Lower lobe of right lung (tissue), 2 donors: ENCODE results near the gene DNM1. TPM values are rescaled to one million over a fixed set of nuclear protein-coding genes. Genes with fewer than 3 reads are reported as not detected.

Experiments used
- ATAC-seq, 2 donors: fragments of 200-7000 bp; cut with Tn5 transposase; one replicate each; pipeline ENCODE4 v1.9.1; 2020 to 2022; ENCODE audit warnings: mild to moderate bottlenecking in 2 of 2, moderate library complexity in 2 of 2
- DNase-seq: peaks from one replicate; pipeline ENCODE4 v3.0.0-alpha.2; 2020
- H3K27ac ChIP-seq: fragments of 200-600 bp; one replicate; pipeline ENCODE4 v1.8.0; 2022
- H3K27me3 ChIP-seq: fragments of 200-600 bp; one replicate; pipeline ENCODE4 v1.8.0; 2022; ENCODE audit warnings: low read depth
- H3K36me3 ChIP-seq: fragments of 200-600 bp; one replicate; pipeline ENCODE4 v1.8.0; 2022; ENCODE audit warnings: mild to moderate bottlenecking
- H3K4me1 ChIP-seq: fragments of 200-600 bp; one replicate; pipeline ENCODE4 v1.8.0; 2022
- H3K4me3 ChIP-seq: fragments of 200-600 bp; one replicate; pipeline ENCODE4 v1.8.0; 2022; ENCODE audit warnings: mild to moderate bottlenecking
- H3K9me3 ChIP-seq: fragments of 200-600 bp; one replicate; pipeline ENCODE4 v1.8.0; 2022
- intact Hi-C: fragments of 100-400 bp; cut with DNase I; formaldehyde crosslinking; loops from one replicate; pipeline ENCODE4 v1.11.0; 2022
- total RNA-seq: library from RNA; stranded (reverse); fragmentation: NEBNext Ultra II Directional; extraction: Animal tissue kit (Norgen Biotek cat#: 25700); gene quantifications from one replicate; pipeline ENCODE4 v1.2.1, GENCODE V29; 2021
- TF ChIP-seq, protein P1 (sequence below): fragments of 200-600 bp; IDR thresholded peaks from one replicate; pipeline ENCODE4 v1.8.0; 2022; ENCODE audit warnings: antibody characterized with exemption, mild to moderate bottlenecking
- donor health status: DM: no; HTN: yes; CAD: no; lungs with severe emphysema.

Gene DNM1
- total RNA-seq, 1 donor from 2014 or later: 8.8 TPM

- TF ChIP-seq, protein P1, sequence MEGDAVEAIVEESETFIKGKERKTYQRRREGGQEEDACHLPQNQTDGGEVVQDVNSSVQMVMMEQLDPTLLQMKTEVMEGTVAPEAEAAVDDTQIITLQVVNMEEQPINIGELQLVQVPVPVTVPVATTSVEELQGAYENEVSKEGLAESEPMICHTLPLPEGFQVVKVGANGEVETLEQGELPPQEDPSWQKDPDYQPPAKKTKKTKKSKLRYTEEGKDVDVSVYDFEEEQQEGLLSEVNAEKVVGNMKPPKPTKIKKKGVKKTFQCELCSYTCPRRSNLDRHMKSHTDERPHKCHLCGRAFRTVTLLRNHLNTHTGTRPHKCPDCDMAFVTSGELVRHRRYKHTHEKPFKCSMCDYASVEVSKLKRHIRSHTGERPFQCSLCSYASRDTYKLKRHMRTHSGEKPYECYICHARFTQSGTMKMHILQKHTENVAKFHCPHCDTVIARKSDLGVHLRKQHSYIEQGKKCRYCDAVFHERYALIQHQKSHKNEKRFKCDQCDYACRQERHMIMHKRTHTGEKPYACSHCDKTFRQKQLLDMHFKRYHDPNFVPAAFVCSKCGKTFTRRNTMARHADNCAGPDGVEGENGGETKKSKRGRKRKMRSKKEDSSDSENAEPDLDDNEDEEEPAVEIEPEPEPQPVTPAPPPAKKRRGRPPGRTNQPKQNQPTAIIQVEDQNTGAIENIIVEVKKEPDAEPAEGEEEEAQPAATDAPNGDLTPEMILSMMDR: no peak
- Histone ChIP-seq H3K27ac (peak overlapping the region; percentile 58), H3K4me1 (peaks cover 16% of the 10 kb centered on the region), H3K4me3 (peak overlapping the region; percentile 44), H3K9me3 (no peaks in the 10 kb centered on the region), H3K27me3 (no peaks in the 10 kb centered on the region), H3K36me3 (no peaks in the 10 kb centered on the region)
- DNase-seq (peak; percentile 81), ATAC-seq (peak; percentile 61 to 75)
- intact Hi-C loops: no loop called here
These were observed 41.7 kb downstream of the DNM1 start for GRCh38 chr9:128244837-128245231.

DNA sequence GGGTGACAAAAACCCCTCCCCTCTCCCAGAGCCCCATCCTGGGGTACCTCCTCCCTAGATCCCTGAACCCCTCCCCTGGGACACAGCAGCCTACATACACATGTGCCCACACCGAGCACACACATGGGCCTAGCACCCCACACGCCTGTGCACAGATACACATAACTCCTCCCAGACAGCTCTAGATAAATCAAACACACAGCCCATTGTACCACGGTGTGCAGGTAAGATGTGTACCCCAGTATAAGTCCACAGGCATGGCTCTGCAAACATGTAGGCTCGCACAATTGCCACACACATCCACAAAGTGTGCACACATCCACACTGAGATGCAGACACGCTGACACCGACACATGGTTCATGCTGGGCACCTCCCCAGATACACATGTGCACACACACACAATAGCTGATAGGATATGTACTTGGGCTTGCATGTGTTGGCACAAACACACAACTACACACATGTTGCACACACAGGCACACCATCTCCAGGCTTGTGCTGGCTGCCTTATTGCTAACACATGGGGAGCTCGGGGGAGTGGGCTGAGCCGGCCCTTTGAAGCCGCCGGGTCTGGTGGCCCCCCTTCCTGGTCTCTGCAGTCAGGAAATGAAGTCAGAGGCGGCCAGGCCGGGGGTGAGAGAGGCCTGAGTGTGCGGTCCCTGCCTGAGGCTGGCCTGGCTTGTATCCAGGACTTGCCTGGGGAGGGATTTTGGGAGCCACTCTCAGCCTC, 42.4 kb downstream of the DNM1 start:
- H3K27ac ChIP-seq: peak overlapping the region; percentile 48
- intact Hi-C loops: no loop called here
- TF ChIP-seq, protein P1: no peak
- DNase-seq (no peak), ATAC-seq (no peak)
- no peaks in the 10 kb centered on the region for H3K36me3 ChIP-seq
- H3K4me1 ChIP-seq: peaks cover 17% of the 10 kb centered on the region
- no peaks in the 10 kb centered on the region for H3K9me3 ChIP-seq
- no peaks in the 10 kb centered on the region for H3K27me3 ChIP-seq
- H3K4me3 ChIP-seq: no peak overlapping the region

DNA sequence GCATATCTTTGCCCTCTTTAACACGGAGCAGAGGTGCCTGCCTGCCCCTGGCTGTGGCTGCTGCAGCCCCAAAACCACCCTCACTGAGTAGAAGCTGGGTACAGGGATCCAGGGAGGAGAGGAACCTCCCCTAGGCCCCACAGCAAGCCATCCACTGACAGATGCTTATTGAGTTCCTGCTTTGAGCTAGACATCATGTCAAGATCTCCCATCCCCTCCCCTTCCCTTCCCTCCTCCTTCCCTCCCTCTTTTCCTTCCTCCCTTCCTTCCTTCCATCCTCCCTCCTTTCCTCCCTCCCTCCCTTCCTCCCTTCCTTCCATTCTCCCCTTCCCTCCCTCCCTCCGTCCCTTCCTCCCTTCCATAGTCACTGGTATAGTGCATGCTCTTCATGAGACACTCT, 43.3 kb downstream of the DNM1 start:
- Histone ChIP-seq H3K36me3 (no peaks in the 10 kb centered on the region), H3K27ac (peak overlapping the region; percentile 48), H3K27me3 (no peaks in the 10 kb centered on the region), H3K4me3 (no peak overlapping the region), H3K9me3 (no peaks in the 10 kb centered on the region), H3K4me1 (peaks cover 26% of the 10 kb centered on the region)
- TF ChIP-seq, protein P1: no peak
- DNase-seq (no peak), ATAC-seq (no peak)
- intact Hi-C loops: no loop called here

GRCh38 chr9:128247226-128247803, 44.1 kb downstream of the DNM1 start:
- no peak overlapping the region for H3K4me3 ChIP-seq
- ATAC-seq: no peak
- no peaks in the 10 kb centered on the region for H3K27me3 ChIP-seq
- peaks cover 27% of the 10 kb centered on the region for H3K4me1 ChIP-seq
- TF ChIP-seq, protein P1: no peak
- H3K9me3 ChIP-seq: no peaks in the 10 kb centered on the region
- H3K27ac ChIP-seq: no peak overlapping the region
- intact Hi-C loops: no loop called here
- DNase-seq: no peak
- H3K36me3 ChIP-seq: no peaks in the 10 kb centered on the region

GRCh38 chr9:128249558-128249907, 46.4 kb downstream of the DNM1 start:
- intact Hi-C loops: no loop called here
- H3K4me3 ChIP-seq: no peak overlapping the region
- H3K4me1 ChIP-seq: peaks cover 27% of the 10 kb centered on the region
- peak overlapping the region; percentile 46 for H3K27ac ChIP-seq
- H3K9me3 ChIP-seq: no peaks in the 10 kb centered on the region
- no peaks in the 10 kb centered on the region for H3K27me3 ChIP-seq
- H3K36me3 ChIP-seq: no peaks in the 10 kb centered on the region
- TF ChIP-seq, protein P1: no peak
- DNase-seq (no peak), ATAC-seq (no peak)
